Endothelial cell of hepatic sinusoid (primary cell): ENCODE data around the gene ANKRD11.

Source experiments
- in situ Hi-C: cut with HindIII; loops from 2 replicates; pipeline ENCODE4 v1.10.0; 2017; ENCODE audit warnings: low sequenced_read_pairs

ANKRD11 gene

GRCh38 chr16:89219365-89219764 lies 271.0 kb downstream of the ANKRD11 start:
- in situ Hi-C loops: loop anchor here (5.0 to 10.0 kb wide), 4 partner anchors 62 to 435 kb away; partner anchors contain the start of genes PIEZO1 and SPG7
